Subcutaneous abdominal adipose tissue (tissue), 5 donors: ENCODE data around the gene ENDOU.

Source experiments
- H3K27ac ChIP-seq: one replicate; pipeline ENCODE4 v1.7.0; 2013; ENCODE audit warnings: low read depth, mild to moderate bottlenecking, inconsistent platforms, low read length, moderate library complexity
- H3K27me3 ChIP-seq, 5 donors: one replicate each; pipeline ENCODE4 v1.7.0; 2013; ENCODE audit warnings: low read length in 5 of 5, inconsistent platforms in 1 of 5; ENCODE audit not compliant: control insufficient read depth in 5 of 5, insufficient read depth in 4 of 5
- H3K36me3 ChIP-seq, 5 donors: one replicate each; pipeline ENCODE4 v1.7.0; 2013; ENCODE audit warnings: low read length in 5 of 5; ENCODE audit not compliant: control insufficient read depth in 5 of 5, insufficient read depth in 5 of 5
- H3K4me1 ChIP-seq, 5 donors: one replicate each; pipeline ENCODE4 v1.7.0; 2013; ENCODE audit warnings: low read length in 5 of 5, mild to moderate bottlenecking in 3 of 5, moderate library complexity in 1 of 5; ENCODE audit not compliant: control insufficient read depth in 5 of 5, insufficient read depth in 5 of 5
- H3K4me3 ChIP-seq, 5 donors: one replicate each; pipeline ENCODE4 v1.7.0; 2013; ENCODE audit warnings: low read length in 5 of 5, low read depth in 1 of 5
- H3K9ac ChIP-seq, 5 donors: one replicate each; pipeline ENCODE4 v1.7.0; 2013; ENCODE audit warnings: low read length in 5 of 5, mild to moderate bottlenecking in 4 of 5, moderate library complexity in 3 of 5
- H3K9me3 ChIP-seq, 5 donors: one replicate each; pipeline ENCODE4 v1.7.0; 2013; ENCODE audit warnings: low read length in 5 of 5; ENCODE audit not compliant: control insufficient read depth in 5 of 5
- donor health status: healthy.
- donor health status: healthy.
- donor health status: healthy.
- donor health status: healthy.
- donor health status: healthy.

ENDOU gene

GRCh38 chr12:47725091-47725772 lies at the start of gene ENDOU:
TSS of gene ENDOU (minus strand) at chr12:47725490. CDS start at chr12:47725413, 77 bp downstream.
- Histone ChIP-seq H3K27me3 (no peaks in the 10 kb centered on the region), H3K27ac (no peak within 1 kb of the TSS), H3K4me1 (peaks cover 4 to 25% (median 19%) of the 10 kb centered on the region in 5 donors), H3K4me3 (no peak within 1 kb of the TSS), H3K9me3 (no peaks in the 10 kb centered on the region), H3K9ac (no peak within 1 kb of the TSS), H3K36me3 (peaks cover 0 to 5% (median 0%) of the 10 kb centered on the region in 5 donors)

- Histone ChIP-seq H3K27ac (peak overlapping the region; percentile 34), H3K4me1 (peaks cover 13 to 78% (median 72%) of the 10 kb centered on the region in 5 donors), H3K9me3 (no peaks in the 10 kb centered on the region), H3K36me3 (no peaks in the 10 kb centered on the region), H3K9ac (peak overlapping the region in 1 of 5 donors; percentile 41), H3K27me3 (no peaks in the 10 kb centered on the region), H3K4me3 (peak overlapping the region in 1 of 5 donors; percentile 32)
These were observed 49.4 kb upstream of the ENDOU start for GRCh38 chr12:47774663-47775062.

GRCh38 chr12:47773858-47774580 lies 48.7 kb upstream of the ENDOU start:
- H3K27ac ChIP-seq: no peak overlapping the region
- no peaks in the 10 kb centered on the region for H3K27me3 ChIP-seq
- no peaks in the 10 kb centered on the region for H3K9me3 ChIP-seq
- H3K4me3 ChIP-seq: peak overlapping the region; percentile 65 to 76 (median 67)
- H3K36me3 ChIP-seq: no peaks in the 10 kb centered on the region
- H3K4me1 ChIP-seq: peaks cover 13 to 72% (median 68%) of the 10 kb centered on the region in 5 donors
- peak overlapping the region in 4 of 5 donors; percentile 73 to 82 (median 76) for H3K9ac ChIP-seq

GRCh38 chr12:47773062-47773857 lies 48.0 kb upstream of the ENDOU start, which contains the start of gene SLC48A1:
TSS of gene SLC48A1 (plus strand) at chr12:47773238. CDS start at chr12:47773305, 67 bp downstream.
- Histone ChIP-seq H3K4me3 (peak within 1 kb of the TSS; percentile 65 to 76 (median 67)), H3K9me3 (no peaks in the 10 kb centered on the region), H3K36me3 (no peaks in the 10 kb centered on the region), H3K9ac (peak within 1 kb of the TSS in 4 of 5 donors; percentile 73 to 82 (median 76)), H3K27me3 (no peaks in the 10 kb centered on the region), H3K4me1 (peaks cover 13 to 65% (median 61%) of the 10 kb centered on the region in 5 donors), H3K27ac (no peak within 1 kb of the TSS)

GRCh38 chr12:47772738-47773061 lies 47.4 kb upstream of the ENDOU start:
- no peaks in the 10 kb centered on the region for H3K9me3 ChIP-seq
- H3K4me3 ChIP-seq: peak overlapping the region; percentile 36 to 67 (median 65)
- H3K9ac ChIP-seq: peak overlapping the region in 4 of 5 donors; percentile 40 to 78 (median 54)
- no peaks in the 10 kb centered on the region for H3K27me3 ChIP-seq
- no peak overlapping the region for H3K27ac ChIP-seq
- H3K36me3 ChIP-seq: no peaks in the 10 kb centered on the region
- H3K4me1 ChIP-seq: peaks cover 12 to 60% (median 55%) of the 10 kb centered on the region in 5 donors

- Histone ChIP-seq H3K27me3 (no peaks in the 10 kb centered on the region), H3K9ac (peak overlapping the region in 2 of 5 donors; percentile 56 to 78), H3K27ac (no peak overlapping the region), H3K4me1 (peaks cover 9 to 55% (median 50%) of the 10 kb centered on the region in 5 donors), H3K4me3 (peak overlapping the region in 2 of 5 donors; percentile 65 to 67), H3K9me3 (no peaks in the 10 kb centered on the region), H3K36me3 (no peaks in the 10 kb centered on the region)
These were observed 46.9 kb upstream of the ENDOU start for GRCh38 chr12:47772094-47772660.

GRCh38 chr12:47771304-47771703 lies 46.0 kb upstream of the ENDOU start:
- Histone ChIP-seq H3K4me3 (no peak overlapping the region), H3K9me3 (no peaks in the 10 kb centered on the region), H3K9ac (no peak overlapping the region), H3K27ac (no peak overlapping the region), H3K27me3 (no peaks in the 10 kb centered on the region), H3K36me3 (no peaks in the 10 kb centered on the region), H3K4me1 (peaks cover 2 to 46% (median 44%) of the 10 kb centered on the region in 5 donors)

- H3K9me3 ChIP-seq: no peaks in the 10 kb centered on the region
- no peak overlapping the region for H3K27ac ChIP-seq
- no peak overlapping the region for H3K4me3 ChIP-seq
- H3K9ac ChIP-seq: no peak overlapping the region
- H3K36me3 ChIP-seq: no peaks in the 10 kb centered on the region
- H3K27me3 ChIP-seq: no peaks in the 10 kb centered on the region
- H3K4me1 ChIP-seq: peaks cover 0 to 46% (median 36%) of the 10 kb centered on the region in 5 donors
These were observed 44.9 kb upstream of the ENDOU start for GRCh38 chr12:47770086-47770726.
